OCI-M1 (cell line): ENCODE data around the gene ATP2C2.

Source experiments
- DNase-seq: peaks from one replicate; lab custom pipeline; 2025; lab: John Stamatoyannopoulos, UW

Gene ATP2C2

DNA sequence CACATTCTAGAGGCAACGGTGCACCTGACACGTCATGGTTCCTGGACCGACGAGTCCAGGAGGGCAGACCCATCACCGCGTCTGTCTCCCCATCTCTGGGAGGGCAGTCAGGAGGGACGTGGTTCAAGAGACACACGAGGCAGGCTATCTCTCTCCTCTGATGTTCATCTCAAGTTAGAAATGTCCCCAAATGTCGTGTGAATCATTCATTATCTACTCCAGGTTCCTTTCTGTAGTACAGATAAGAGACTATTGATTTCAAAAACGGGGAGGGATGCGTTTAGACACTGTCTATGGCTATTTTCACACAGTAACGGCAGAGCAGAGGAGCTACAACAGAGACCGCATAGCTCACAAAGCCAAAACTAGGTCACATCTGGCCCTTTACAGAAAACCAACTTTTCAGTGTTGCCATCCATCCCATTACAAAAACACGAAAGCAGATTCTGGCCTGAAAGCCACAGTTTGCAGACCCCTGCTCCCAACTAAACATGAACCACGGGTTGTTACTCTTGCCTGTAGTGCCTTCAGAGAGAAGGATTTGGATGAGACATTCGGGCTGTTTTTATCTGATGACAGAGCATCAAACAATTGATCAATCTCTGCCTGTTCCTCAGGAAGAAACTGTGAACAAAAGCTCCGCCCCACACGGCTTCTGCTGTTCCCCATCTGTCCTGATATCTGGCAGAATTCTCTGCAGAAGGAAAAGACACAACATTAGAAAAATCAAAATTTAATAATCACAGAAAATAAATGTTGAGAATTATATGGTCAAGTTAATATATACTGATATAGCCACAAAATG lies 129.3 kb downstream of the ATP2C2 start:
- DNase-seq, result no peak

- DNase-seq, result no peak
Measured at GRCh38 chr16:84498223-84498610, 129.9 kb downstream of the ATP2C2 start.

GRCh38 chr16:84498859-84499620 lies 130.7 kb downstream of the ATP2C2 start:
- no peak for DNase-seq

- no peak for DNase-seq
Measured at GRCh38 chr16:84499638-84500037, 131.3 kb downstream of the ATP2C2 start.

DNA sequence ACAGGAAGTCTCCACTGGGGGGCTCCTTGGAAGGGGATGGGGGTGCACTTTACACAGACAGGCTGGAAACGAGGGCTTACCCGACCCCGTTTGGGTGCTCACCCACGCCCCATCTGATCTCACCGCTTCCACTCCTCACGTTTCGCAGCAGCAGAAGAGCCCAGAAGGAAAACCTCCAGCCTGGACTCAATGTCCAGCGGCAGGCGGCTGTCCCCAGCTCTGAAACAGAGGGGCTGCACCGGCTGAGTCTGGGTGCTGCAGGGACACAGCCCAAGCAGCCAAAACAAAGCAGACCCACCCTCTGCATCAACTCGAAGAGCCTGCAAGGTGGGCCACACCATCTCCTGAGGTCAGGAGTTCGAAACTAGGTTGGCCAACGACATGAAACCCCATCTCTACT lies 132.2 kb downstream of the ATP2C2 start:
- DNase-seq, result no peak

DNA sequence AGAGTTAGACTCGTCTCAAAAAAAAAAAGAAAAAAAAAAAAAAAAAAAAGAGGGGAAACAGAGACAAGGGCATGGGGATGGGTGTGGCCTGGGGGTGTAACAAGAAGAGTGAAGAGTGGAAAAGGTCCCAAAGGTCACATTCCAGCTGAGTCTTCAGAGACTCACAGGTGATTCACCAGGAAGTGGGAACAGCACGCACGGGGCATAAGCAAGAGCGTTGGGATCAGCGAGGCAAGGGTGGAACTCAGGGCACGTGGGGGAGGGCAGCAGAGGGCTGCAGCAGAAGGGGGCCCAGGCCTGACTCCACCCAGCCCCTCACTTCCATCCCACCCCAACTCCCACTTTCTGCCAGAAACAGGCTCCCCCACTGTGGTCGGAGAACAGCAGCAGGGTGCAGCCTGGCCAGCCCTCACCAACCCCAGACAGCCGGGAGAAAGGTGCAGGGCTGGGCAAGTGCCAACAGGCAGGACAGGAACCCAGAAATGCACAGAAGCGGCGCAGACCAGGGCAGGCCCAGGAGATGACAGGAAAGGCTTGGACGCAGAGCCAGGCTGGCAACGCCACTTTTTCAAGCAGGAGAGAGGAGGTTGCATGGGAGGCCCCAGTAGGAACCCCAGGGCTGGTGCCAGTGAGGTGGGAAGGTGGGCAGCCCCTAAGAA lies 132.9 kb downstream of the ATP2C2 start:
- DNase-seq, result no peak

GRCh38 chr16:84502075-84502474 lies 133.7 kb downstream of the ATP2C2 start:
- DNase-seq, result no peak

DNA sequence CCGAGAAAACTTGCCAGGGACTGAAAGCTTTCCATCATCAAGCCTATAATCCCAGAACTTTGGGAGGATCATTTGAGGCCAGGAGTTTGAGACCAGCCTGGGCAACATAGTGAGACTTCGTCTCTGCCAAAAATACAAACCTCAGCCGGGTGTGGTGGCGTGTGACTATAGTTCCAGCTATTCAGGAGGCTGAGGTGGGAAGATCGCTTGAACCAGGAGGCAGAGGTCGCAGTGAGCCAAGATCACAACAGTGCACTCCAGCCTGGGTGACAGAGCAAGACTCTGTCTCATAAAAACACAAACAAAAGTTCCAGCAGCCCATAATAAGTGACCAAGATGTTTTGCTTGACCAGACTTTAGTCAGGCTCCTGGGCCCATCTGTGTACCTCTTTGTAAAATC lies 134.2 kb downstream of the ATP2C2 start:
- DNase-seq, result no peak

GRCh38 chr16:84503751-84504395 lies 135.5 kb downstream of the ATP2C2 start:
- peak; percentile 46 for DNase-seq

DNA sequence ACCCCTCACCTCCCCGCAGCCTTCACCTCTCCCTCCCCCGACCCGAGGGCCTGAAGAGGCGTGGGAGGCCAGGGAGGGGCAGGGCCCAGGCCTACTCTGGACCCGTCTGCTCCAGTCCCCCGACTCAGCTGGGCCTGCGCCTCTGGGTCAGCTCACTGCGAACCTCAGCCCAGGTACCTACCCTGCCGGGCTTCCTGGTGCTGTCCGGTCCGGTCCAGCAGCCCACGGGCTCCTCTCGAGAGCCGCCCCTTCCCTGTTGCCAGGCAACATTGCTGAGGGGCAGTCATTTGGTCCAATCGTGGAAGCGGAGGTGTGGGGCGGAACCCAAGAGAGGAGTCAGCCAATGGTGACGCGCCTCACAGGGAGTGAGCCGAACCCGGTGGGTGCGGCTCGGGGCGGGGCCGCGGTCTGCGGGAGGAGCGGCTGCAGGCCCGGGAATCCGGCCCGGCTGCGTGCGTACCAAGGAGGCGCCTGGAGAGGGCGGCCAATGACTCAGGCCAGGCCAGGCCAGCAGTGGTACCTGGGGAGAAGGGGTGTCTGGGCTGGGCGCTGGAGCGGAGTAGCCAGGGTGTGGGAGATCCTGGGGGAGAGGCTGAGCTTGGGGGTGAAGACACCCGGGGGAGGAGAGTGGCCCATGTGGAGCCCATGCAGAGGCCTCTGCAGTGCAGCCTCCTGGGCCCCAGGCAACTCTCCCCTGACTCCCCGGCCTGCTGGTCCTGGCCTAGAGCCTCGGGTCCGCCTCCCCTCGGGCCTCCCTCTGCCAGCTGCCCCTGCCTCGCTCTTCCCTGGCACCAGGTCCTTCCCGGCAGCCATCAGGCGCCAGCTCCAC lies 136.3 kb downstream of the ATP2C2 start, which contains the start of gene MEAK7:
Gene MEAK7 (minus strand): TSS at position 240 of the 829 bp plus-strand sequence. CDS start 6,573 bp downstream, outside the sequence.
- peak; percentile 99 for DNase-seq

- DNase-seq, result no peak
Measured at GRCh38 chr16:84505249-84506187, 137.2 kb downstream of the ATP2C2 start.

GRCh38 chr16:84507011-84507982 lies 139.0 kb downstream of the ATP2C2 start:
- DNase-seq, result no peak

- no peak for DNase-seq
Measured at GRCh38 chr16:84508502-84508901, 140.2 kb downstream of the ATP2C2 start.

DNA sequence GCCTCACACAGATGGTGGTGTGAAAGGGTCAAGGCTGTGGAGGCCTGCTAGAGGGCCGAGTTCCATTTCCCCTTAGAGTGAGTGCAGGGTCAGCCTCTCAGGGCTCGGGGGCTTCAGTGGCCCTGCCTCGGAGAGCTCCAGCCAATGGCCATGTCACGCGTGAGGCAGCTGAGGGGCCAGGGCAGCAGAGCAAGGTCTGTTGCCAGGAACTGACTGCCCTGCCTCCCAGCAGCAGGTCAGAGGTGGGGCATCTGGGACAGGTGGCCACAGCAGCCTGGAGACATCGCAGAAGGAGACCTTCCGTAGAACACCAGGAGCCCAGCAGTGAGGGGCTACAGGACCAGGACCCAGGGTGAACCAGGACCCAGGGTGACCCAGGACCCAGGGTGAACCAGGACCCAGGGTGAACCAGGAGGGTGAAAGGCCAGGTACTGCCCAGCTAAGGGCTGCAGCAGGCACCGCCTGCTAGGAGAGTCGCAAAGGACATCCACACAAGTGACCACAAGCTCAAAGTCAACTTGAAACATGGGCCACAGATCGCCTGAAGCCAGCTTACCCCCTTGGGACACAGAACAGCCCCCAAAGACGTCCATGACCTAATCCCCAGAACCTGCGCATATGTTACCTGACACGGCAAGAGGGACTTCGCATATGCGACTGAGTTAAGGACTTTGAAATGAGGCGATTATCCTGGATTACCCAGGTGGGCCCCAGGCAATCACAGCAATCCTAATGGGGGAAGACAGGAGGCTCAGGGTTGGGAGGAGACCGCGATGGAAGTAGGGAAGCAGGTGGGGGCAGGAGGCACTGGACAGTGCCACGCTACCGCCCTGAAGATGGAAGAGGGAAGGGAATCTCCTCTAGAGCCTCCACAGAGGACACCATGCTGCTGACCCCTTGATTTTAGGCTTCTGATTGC lies 141.0 kb downstream of the ATP2C2 start:
- no peak for DNase-seq

DNA sequence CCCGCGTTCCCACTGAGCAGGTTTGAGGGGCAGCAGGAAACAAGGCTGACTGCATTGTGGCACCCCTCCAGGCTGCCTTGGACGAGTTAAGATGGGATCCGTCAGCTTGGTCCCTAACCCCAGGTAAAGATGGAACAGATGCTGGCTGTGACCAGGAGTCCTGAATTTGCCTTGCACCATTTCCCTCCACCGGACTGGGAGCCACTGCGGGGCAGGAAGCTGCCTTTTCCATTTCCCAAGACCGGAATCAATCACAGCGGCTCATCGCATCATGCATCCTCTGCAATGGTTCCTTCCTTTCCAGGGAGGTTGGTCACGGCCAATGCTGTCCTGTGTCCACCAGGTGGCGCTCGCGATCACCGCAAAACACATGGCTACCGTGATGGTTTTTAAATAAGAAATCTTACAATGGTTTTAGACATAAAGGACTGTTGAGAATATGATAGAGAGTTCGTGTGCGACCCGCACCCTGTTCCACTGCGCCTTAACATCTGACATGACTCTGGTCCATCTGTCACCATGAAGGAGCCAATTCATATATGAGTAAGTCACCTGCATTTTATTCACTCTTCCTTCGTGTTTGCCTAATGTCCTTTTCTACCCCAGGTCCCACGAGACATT lies 143.0 kb downstream of the ATP2C2 start:
- peak; percentile 81 for DNase-seq

DNA sequence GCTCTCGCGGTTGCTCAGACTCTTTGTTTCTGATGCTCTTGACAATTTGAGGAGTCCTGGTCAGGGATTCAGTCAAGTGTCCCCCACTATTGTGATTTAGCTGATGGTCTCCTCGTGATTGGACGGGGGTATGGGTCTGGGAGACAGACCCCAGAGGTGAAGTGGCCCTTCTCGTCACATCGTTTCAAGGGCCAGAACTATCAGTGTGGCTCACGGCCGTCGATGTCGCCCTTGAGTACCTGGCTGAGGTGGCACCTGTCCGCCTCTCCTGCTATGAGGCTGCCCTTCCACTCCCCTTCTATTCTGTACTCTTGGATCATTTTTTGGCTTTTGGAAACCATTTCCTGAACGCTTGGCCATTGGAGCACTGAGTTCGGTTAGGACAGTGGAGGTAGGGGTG lies 143.5 kb downstream of the ATP2C2 start:
- no peak for DNase-seq

DNA sequence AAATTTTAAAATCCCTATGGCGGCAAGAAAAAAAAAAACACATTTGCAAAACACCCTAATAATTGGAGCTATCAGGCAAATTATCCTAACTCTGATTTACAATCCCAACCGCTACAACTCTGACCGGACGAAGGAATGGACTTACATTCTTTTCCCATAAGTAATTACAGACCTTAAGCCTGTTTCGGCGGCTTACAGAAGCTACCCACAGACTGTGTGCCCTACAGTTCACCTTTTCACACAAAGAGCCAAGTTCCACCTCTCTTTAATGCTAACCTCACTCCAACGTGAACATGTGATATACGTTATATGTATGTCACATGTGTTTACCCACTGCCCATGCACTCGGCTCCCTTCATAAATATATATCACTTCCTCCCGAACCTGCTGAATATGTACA lies 144.8 kb downstream of the ATP2C2 start:
- DNase-seq, result no peak
